Measurements from ENCODE around the gene SLC7A14.

The SLC7A14 gene

DNA sequence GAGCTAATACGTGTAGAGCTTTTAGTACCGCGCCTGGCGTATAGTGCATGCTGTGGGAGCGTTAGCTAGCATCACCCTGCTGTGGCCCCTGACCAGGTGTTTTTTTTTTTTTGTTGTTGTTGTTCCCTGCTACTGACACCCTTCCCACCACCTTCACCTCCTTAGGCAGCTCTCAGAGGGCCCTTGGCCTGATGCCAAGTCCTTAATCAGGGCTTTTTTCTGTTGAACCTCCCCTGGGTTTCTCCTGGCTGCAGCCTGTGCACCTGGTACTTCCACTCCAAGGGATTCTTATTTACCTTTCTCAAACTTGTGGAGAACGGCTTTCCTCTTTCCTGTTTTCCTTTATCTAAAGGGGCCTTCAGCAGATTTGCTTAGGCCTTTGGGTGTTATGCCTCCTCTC lies 53.3 kb downstream of the SLC7A14 start:
- TF ChIP-seq, protein P1, sequence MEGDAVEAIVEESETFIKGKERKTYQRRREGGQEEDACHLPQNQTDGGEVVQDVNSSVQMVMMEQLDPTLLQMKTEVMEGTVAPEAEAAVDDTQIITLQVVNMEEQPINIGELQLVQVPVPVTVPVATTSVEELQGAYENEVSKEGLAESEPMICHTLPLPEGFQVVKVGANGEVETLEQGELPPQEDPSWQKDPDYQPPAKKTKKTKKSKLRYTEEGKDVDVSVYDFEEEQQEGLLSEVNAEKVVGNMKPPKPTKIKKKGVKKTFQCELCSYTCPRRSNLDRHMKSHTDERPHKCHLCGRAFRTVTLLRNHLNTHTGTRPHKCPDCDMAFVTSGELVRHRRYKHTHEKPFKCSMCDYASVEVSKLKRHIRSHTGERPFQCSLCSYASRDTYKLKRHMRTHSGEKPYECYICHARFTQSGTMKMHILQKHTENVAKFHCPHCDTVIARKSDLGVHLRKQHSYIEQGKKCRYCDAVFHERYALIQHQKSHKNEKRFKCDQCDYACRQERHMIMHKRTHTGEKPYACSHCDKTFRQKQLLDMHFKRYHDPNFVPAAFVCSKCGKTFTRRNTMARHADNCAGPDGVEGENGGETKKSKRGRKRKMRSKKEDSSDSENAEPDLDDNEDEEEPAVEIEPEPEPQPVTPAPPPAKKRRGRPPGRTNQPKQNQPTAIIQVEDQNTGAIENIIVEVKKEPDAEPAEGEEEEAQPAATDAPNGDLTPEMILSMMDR (IDR thresholded peaks at IDR 0.05; ENCODE audit: low read depth, low read length, missing control alignments) = no peak
- H3K4me3 ChIP-seq (replicated peaks; ENCODE audit: low read depth, low read length) = no peak overlapping the region
- DNase-seq (ENCODE audit: extremely low read depth, low read depth) = no peak

GRCh38 chr3:170531657-170532335 lies 54.1 kb downstream of the SLC7A14 start:
- no peak overlapping the region for H3K4me3 ChIP-seq (replicated peaks; ENCODE audit: low read depth, low read length)
- DNase-seq (ENCODE audit: extremely low read depth, low read depth) = no peak
- TF ChIP-seq, protein P1 (IDR thresholded peaks at IDR 0.05; ENCODE audit: low read depth, low read length, missing control alignments) = no peak

- no peak for DNase-seq (ENCODE audit: extremely low read depth, low read depth)
- TF ChIP-seq, protein P1 (IDR thresholded peaks at IDR 0.05; ENCODE audit: low read depth, low read length, missing control alignments) = no peak
- no peak overlapping the region for H3K4me3 ChIP-seq (replicated peaks; ENCODE audit: low read depth, low read length)
These were observed 54.8 kb downstream of the SLC7A14 start for GRCh38 chr3:170531054-170531453.

GRCh38 chr3:170529912-170530311 lies 56.0 kb downstream of the SLC7A14 start:
- no peak for DNase-seq (ENCODE audit: extremely low read depth, low read depth)
- TF ChIP-seq, protein P1 (IDR thresholded peaks at IDR 0.05; ENCODE audit: low read depth, low read length, missing control alignments) = no peak
- H3K4me3 ChIP-seq (replicated peaks; ENCODE audit: low read depth, low read length) = no peak overlapping the region

DNA sequence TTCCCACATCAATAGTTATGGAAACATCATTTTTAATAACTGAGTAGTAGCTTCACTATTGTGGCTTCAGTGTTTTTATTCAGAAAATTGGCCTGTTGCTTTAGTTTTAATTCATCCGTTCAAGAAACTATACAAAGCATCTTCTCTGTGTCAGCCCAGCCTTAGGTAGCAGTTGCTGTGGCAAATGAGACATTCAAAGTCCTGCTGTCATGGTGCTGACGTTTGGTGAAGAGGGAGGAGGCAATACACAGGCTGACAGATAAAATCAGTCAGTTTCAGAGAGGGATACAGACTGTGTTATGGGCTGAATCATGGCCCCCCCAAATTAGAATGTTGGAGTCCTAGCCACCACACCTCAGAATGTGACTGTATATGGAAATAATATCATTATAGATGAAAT lies 56.5 kb downstream of the SLC7A14 start:
- TF ChIP-seq, protein P1 (IDR thresholded peaks at IDR 0.05; ENCODE audit: low read depth, low read length, missing control alignments) = no peak
- no peak for DNase-seq (ENCODE audit: extremely low read depth, low read depth)
- no peak overlapping the region for H3K4me3 ChIP-seq (replicated peaks; ENCODE audit: low read depth, low read length)

DNA sequence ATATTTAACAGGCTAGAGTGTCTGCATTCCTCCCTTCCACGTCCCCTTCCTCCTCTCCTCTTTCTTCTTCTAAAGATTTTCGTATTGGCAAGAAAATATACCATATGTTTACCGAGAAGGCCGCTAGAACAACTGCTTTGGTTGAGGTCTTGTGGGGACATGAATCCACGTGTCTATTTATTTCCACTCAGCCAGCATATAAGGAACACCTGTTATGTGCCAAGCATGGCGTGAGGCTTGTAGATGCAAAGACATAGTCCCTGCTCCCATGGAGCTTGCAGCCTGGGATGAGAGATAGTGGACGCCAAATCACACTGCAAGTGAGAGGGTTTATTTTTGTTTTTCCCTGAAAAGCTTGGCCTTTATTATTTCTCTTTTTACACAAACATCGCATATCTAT lies 57.1 kb downstream of the SLC7A14 start:
- DNase-seq (ENCODE audit: extremely low read depth, low read depth) = no peak

More for the DNA sequence above, 57.1 kb downstream of the SLC7A14 start:
- TF ChIP-seq, protein P1 (IDR thresholded peaks at IDR 0.05; ENCODE audit: low read depth, low read length, missing control alignments) = no peak
- H3K4me3 ChIP-seq (replicated peaks; ENCODE audit: low read depth, low read length) = no peak overlapping the region
